Right atrium auricular region (tissue), 2 donors: ENCODE results near the gene MOV10L1. TPM values are rescaled to one million over a fixed set of nuclear protein-coding genes. Genes with fewer than 3 reads are reported as not detected.
"Not testable (repeated sequence)": the region's sequence is repeated elsewhere in the genome, so short reads cannot be mapped to it uniquely, and the experiment has no call there.

ENCODE experiments used
- DNase-seq: peaks from one replicate; pipeline ENCODE4 v3.0.0-alpha.2; 2019; ENCODE audit warnings: low spot score
- H3K27ac ChIP-seq, 2 donors: fragments of 200-600 bp; sonication (generic); 1 replicate in 1 of 2; 2 replicates in 1 of 2; pipeline ENCODE4 v1.5.1; 2016 to 2019
- H3K27me3 ChIP-seq, 2 donors: fragments of 200-600 bp; sonication (generic); one replicate each; pipeline versions ENCODE4 v1.5.1 to v1.6.0; 2017 to 2019
- H3K36me3 ChIP-seq: fragments of 200-600 bp; sonication (generic); one replicate; pipeline ENCODE4 v1.5.1; 2016
- H3K4me1 ChIP-seq, 2 donors: fragments of 200-600 bp; sonication (generic); one replicate each; pipeline versions ENCODE4 v1.5.1 to v1.6.0; 2017 to 2019
- H3K4me3 ChIP-seq, 2 donors: fragments of 200-600 bp; sonication (generic); 1 replicate in 1 of 2; 2 replicates in 1 of 2; pipeline ENCODE4 v1.5.1; 2017 to 2019; ENCODE audit warnings: mild to moderate bottlenecking in 1 of 2, moderate library complexity in 1 of 2
- H3K9me3 ChIP-seq, 2 donors: fragments of 200-600 bp; sonication (generic); one replicate each; pipeline ENCODE4 v1.5.1; 2019
- total RNA-seq, 2 donors: library from RNA; depleted of rRNA; stranded (reverse); fragments of >200 nt; gene quantifications; one replicate each; pipeline ENCODE4 v1.1.0, GENCODE V29; 2016
- TF ChIP-seq, protein P1 (sequence below), 2 donors: fragments of 200-600 bp; sonication (generic); IDR thresholded peaks; one replicate each; pipeline ENCODE4 v1.5.1; 2019; ENCODE audit warnings: antibody characterized with exemption in 2 of 2

MOV10L1 gene
- total RNA-seq, 2 donors from 2014 or later: 0.43 to 1.1 TPM

GRCh38 chr22:50084080-50084477 is 5.7 kb upstream of the MOV10L1 start:
- no peaks in the 10 kb centered on the region for H3K36me3 ChIP-seq
- DNase-seq: no peak
- H3K9me3 ChIP-seq: peaks cover 0 to 3% of the 10 kb centered on the region in 2 donors
- no peak overlapping the region for H3K27ac ChIP-seq
- TF ChIP-seq, protein P1, sequence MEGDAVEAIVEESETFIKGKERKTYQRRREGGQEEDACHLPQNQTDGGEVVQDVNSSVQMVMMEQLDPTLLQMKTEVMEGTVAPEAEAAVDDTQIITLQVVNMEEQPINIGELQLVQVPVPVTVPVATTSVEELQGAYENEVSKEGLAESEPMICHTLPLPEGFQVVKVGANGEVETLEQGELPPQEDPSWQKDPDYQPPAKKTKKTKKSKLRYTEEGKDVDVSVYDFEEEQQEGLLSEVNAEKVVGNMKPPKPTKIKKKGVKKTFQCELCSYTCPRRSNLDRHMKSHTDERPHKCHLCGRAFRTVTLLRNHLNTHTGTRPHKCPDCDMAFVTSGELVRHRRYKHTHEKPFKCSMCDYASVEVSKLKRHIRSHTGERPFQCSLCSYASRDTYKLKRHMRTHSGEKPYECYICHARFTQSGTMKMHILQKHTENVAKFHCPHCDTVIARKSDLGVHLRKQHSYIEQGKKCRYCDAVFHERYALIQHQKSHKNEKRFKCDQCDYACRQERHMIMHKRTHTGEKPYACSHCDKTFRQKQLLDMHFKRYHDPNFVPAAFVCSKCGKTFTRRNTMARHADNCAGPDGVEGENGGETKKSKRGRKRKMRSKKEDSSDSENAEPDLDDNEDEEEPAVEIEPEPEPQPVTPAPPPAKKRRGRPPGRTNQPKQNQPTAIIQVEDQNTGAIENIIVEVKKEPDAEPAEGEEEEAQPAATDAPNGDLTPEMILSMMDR (IDR thresholded peaks at IDR 0.05): no peak
- no peak overlapping the region for H3K4me3 ChIP-seq
- peaks cover 0 to 3% of the 10 kb centered on the region in 2 donors for H3K4me1 ChIP-seq
- H3K27me3 ChIP-seq: peaks cover 3% of the 10 kb centered on the region in 2 donors

- TF ChIP-seq, protein P1 (IDR thresholded peaks at IDR 0.05): no peak
- H3K4me1 ChIP-seq: peaks cover 0 to 3% of the 10 kb centered on the region in 2 donors
- no peak overlapping the region for H3K27ac ChIP-seq
- peaks cover 3% of the 10 kb centered on the region in 2 donors for H3K27me3 ChIP-seq
- H3K36me3 ChIP-seq: no peaks in the 10 kb centered on the region
- no peak overlapping the region for H3K4me3 ChIP-seq
- no peak for DNase-seq
- H3K9me3 ChIP-seq: peaks cover 0 to 5% of the 10 kb centered on the region in 2 donors
These were observed 5.2 kb upstream of the MOV10L1 start for GRCh38 chr22:50084614-50085021.

GRCh38 chr22:50085211-50085972 is 4.4 kb upstream of the MOV10L1 start, which contains the start of gene MLC1:
Gene MLC1, minus strand, starts transcription at chr22:50085426. Its CDS starts 524 bp downstream, at chr22:50084902.
- Histone ChIP-seq H3K9me3 (peaks cover 0 to 13% of the 10 kb centered on the region in 2 donors), H3K4me3 (no peak within 1 kb of the TSS), H3K36me3 (no peaks in the 10 kb centered on the region), H3K27ac (no peak within 1 kb of the TSS), H3K4me1 (peaks cover 0 to 3% of the 10 kb centered on the region in 2 donors), H3K27me3 (peaks cover 3% of the 10 kb centered on the region in 2 donors)
- TF ChIP-seq, protein P1 (IDR thresholded peaks at IDR 0.05): no peak
- DNase-seq: no peak

GRCh38 chr22:50086526-50086925 is 3.3 kb upstream of the MOV10L1 start:
- no peak for DNase-seq
- TF ChIP-seq, protein P1 (IDR thresholded peaks at IDR 0.05): no peak
- Histone ChIP-seq H3K4me3 (no peak overlapping the region), H3K36me3 (no peaks in the 10 kb centered on the region), H3K9me3 (peaks cover 0 to 17% of the 10 kb centered on the region in 2 donors), H3K27me3 (peaks cover 3% of the 10 kb centered on the region in 2 donors), H3K4me1 (peaks cover 0 to 3% of the 10 kb centered on the region in 2 donors), H3K27ac (no peak overlapping the region)

DNA sequence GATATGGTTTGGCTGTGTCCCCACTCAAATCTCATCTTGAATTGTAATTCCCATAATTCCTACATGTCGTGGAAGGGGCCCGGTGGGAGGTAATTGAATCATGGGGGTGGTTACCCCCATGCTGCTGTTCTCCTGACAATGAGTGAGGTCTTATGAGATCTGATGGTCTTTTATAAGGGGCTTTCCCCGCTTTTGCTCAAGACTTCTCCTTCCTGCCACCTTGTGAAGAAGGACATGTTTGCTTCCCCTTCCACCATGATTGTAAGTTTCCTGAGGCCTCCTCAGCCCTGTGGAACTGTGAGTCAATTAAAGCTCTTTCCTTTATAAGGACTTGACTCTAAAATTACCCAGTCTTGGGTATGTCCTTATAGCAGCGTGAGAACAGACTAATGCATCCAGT is 2.8 kb upstream of the MOV10L1 start:
- not testable (repeated sequence) for H3K4me3 ChIP-seq, H3K27me3 ChIP-seq, H3K36me3 ChIP-seq, DNase-seq, H3K4me1 ChIP-seq, H3K27ac ChIP-seq
- peaks cover 0 to 17% of the 10 kb centered on the region in 2 donors for H3K9me3 ChIP-seq

DNA sequence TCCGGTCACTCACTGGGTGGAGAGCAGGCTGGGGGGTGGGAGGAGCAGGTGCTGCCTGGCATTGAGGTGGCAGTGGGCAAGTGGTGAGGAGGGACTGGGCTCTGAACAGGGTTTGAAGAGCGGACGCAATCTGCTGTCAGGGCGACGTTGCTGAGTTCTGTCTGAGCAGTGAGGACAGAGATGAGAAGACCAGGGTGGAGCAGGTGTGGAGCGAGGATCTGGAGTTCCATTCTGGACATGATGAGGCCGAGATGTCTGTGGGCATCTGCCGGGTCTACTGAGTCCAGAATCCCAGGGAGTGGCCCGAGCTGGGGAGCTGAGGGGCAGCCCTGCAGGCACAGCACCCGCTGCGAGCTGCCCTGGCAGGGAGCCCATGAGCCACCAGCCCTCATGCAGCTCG is 2.2 kb upstream of the MOV10L1 start:
- Histone ChIP-seq H3K4me1 (peaks cover 0 to 3% of the 10 kb centered on the region in 2 donors), H3K9me3 (peaks cover 0 to 17% of the 10 kb centered on the region in 2 donors), H3K27ac (no peak overlapping the region), H3K27me3 (peaks cover 3% of the 10 kb centered on the region in 2 donors), H3K36me3 (no peaks in the 10 kb centered on the region), H3K4me3 (no peak overlapping the region)
- DNase-seq: no peak
- TF ChIP-seq, protein P1 (IDR thresholded peaks at IDR 0.05): no peak
